ENCODE measurements around the gene UROC1.

UROC1 gene

DNA sequence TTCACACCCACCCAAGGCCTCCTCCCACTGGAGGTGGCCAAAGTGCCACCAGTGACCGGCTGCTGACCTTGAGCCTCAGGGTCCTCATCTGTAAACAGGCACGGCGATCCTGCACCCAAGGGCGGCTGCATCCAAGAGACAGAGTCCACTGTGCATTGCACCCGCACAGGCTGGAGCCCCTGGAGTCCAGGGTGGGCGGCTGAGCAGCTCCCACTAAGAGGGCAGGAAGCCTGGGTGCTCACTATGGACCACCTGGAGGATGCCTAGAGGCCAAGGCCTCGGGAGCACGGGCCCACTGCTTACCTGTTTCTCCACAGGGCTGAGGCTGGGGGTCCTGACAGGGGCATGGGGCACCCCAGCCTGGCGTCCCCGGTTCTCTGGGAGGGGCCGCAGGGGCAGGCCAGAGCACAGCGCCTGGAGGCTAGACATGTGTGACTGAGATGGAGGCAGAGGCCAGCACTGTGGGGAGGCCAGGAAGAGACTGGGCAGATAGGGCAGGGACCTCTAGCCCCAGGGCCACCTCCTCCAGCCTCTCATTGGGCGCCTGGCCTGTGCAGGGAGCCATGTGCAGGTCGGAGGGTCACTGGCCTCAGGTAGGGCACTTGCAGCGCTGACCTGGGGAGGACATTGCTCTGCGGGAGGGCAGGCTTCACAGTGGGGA, at the start of gene UROC1:
TSS of gene UROC1 (minus strand) at position 483 of the 661 bp plus-strand sequence. CDS start at position 429, 54 bp downstream.
- Histone ChIP-seq H3K4me3 (ENCODE audit: low read depth in 1 of 2, low read length in 2 of 2) (no peak within 1 kb of the TSS), H3K27me3 (ENCODE audit: control insufficient read depth in 1 of 2, insufficient read depth in 2 of 2, low read length in 2 of 2) (peaks cover 1 to 6% of the 10 kb centered on the region in 2 donors), H3K9me3 (ENCODE audit: low read length) (no peaks in the 10 kb centered on the region), H3K36me3 (ENCODE audit: insufficient read depth, low read length) (no peaks in the 10 kb centered on the region), H3K27ac (ENCODE audit: low read depth, low read length) (no peak within 1 kb of the TSS), H3K9ac (ENCODE audit: low read length) (no peak within 1 kb of the TSS), H3K4me1 (ENCODE audit: insufficient read depth, low read length) (no peaks in the 10 kb centered on the region)

DNA sequence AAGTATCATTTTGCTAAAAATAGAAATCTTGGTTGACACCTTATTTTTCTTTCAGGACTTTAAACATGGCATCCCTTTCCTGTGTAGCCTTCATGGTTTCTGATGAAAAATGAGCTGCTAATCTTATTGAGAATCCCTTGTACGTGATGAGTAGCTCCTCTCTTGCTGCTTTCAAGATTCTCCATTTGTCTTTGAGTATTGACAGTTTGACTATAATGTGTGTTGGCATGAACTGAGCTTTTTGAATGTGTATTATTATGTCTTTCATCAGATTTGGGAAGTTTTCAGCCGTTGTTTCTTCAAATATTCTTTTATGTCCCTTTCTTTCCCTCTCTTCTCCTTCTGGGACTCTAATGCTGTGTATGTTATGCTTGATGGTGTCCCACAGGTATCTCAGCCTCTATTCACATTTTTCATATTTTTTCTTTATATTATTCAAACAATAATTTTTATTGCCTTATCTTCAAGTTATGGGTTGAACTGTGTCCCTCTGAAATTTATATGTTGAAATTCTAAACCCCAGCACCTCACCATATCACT, 45.2 kb upstream of the UROC1 start:
- H3K27me3 ChIP-seq (ENCODE audit: control insufficient read depth in 1 of 2, insufficient read depth in 2 of 2, low read length in 2 of 2), result peaks cover 0 to 4% of the 10 kb centered on the region in 2 donors
- no peaks in the 10 kb centered on the region for H3K36me3 ChIP-seq (ENCODE audit: insufficient read depth, low read length)
- no peaks in the 10 kb centered on the region for H3K9me3 ChIP-seq (ENCODE audit: low read length)
- H3K4me1 ChIP-seq (ENCODE audit: insufficient read depth, low read length), result no peaks in the 10 kb centered on the region
- H3K27ac ChIP-seq (ENCODE audit: low read depth, low read length), result no peak overlapping the region
- no peak overlapping the region for H3K4me3 ChIP-seq (ENCODE audit: low read depth in 1 of 2, low read length in 2 of 2)
- H3K9ac ChIP-seq (ENCODE audit: low read length), result no peak overlapping the region

DNA sequence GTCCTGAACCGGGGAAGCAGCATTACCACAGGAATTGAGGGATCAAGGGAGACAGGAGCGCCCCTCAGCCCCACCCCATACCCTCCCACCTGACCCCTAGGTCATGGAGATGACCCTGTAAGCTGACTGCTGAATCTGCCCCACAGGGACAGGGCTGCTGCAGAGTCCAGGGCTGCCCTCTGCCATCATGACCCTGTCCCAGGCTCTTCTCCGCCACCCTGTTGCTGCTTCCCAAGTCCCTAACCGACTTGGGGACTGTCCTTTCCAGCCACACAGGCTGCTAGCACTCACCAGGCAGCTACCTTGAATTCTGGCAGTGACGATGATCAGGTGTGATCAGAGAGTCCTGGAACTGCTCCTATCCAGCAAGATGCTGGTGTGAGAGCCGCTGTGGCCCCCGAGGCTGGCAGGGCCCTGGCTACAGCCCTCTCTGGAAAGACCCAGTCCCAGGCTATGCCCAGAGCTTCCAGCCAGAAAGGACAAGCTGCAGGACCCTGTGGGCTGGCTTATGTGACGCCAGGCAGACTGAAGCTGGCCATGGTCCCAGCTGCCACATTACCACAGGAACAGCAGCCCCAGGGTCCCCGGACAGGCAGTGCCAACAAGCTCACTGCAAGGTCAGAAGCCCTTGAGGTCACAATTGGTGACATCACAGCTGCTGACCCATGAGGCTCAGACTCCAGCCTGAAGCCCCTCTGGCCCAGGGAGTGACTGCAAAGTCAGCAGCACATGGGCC, 40.9 kb upstream of the UROC1 start, which contains the start of gene C3orf22:
TSS of gene C3orf22 (minus strand) at position 597 of the 736 bp plus-strand sequence. CDS start 5,542 bp downstream, outside the sequence.
- H3K9me3 ChIP-seq (ENCODE audit: low read length), result no peaks in the 10 kb centered on the region

DNA sequence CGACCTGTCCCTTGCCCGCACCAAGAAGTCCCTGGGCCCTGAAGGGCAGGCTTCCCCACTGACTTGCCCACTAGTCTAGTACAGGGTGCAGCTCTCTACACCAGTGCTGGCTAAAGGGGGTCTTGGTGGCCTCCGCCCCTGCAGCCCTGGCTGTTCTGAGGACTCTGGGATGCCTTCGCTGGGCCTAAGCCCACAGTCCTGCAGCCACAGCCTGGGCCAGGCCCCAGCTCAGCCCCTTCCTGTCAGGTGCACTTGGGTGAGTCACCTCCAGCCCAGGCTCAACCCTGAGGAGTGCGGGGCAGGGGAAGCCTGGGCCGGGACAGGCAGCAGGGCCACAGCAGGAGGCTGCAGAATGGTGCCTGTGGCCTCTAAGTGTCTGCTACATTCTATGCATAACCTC, 40.2 kb upstream of the UROC1 start:
- Histone ChIP-seq H3K4me1 (ENCODE audit: insufficient read depth, low read length) (no peaks in the 10 kb centered on the region), H3K27me3 (ENCODE audit: control insufficient read depth in 1 of 2, insufficient read depth in 2 of 2, low read length in 2 of 2) (peaks cover 0 to 4% of the 10 kb centered on the region in 2 donors), H3K9ac (ENCODE audit: low read length) (no peak overlapping the region), H3K9me3 (ENCODE audit: low read length) (no peaks in the 10 kb centered on the region), H3K36me3 (ENCODE audit: insufficient read depth, low read length) (no peaks in the 10 kb centered on the region), H3K27ac (ENCODE audit: low read depth, low read length) (no peak overlapping the region), H3K4me3 (ENCODE audit: low read depth in 1 of 2, low read length in 2 of 2) (no peak overlapping the region)

More for the DNA sequence above, 40.9 kb upstream of the UROC1 start, which contains the start of gene C3orf22:
- no peak within 1 kb of the TSS for H3K4me3 ChIP-seq (ENCODE audit: low read depth in 1 of 2, low read length in 2 of 2)
- H3K27me3 ChIP-seq (ENCODE audit: control insufficient read depth in 1 of 2, insufficient read depth in 2 of 2, low read length in 2 of 2), result peaks cover 0 to 4% of the 10 kb centered on the region in 2 donors
- H3K4me1 ChIP-seq (ENCODE audit: insufficient read depth, low read length), result no peaks in the 10 kb centered on the region
- no peaks in the 10 kb centered on the region for H3K36me3 ChIP-seq (ENCODE audit: insufficient read depth, low read length)
- no peak within 1 kb of the TSS for H3K9ac ChIP-seq (ENCODE audit: low read length)
- no peak within 1 kb of the TSS for H3K27ac ChIP-seq (ENCODE audit: low read depth, low read length)

DNA sequence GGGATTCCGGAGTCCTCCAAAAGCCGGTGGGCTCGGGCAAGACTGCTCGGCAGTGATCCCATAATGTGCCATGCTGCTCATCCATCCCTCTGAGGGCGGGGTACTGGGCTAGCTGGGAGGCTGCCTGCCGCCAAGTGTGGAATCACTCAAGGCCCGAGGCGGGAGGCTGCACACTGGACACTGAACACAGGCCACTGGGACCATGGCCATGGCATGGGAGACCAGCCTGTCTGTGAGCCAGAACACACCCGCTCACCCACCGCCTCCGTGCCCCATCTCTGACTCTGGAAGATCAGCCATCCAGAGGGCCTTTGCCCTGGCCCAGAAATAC, 39.8 kb upstream of the UROC1 start:
- H3K9ac ChIP-seq (ENCODE audit: low read length), result no peak overlapping the region
- H3K27me3 ChIP-seq (ENCODE audit: control insufficient read depth in 1 of 2, insufficient read depth in 2 of 2, low read length in 2 of 2), result peaks cover 0 to 4% of the 10 kb centered on the region in 2 donors
- no peaks in the 10 kb centered on the region for H3K4me1 ChIP-seq (ENCODE audit: insufficient read depth, low read length)
- H3K4me3 ChIP-seq (ENCODE audit: low read depth in 1 of 2, low read length in 2 of 2), result no peak overlapping the region
- H3K27ac ChIP-seq (ENCODE audit: low read depth, low read length), result no peak overlapping the region
- no peaks in the 10 kb centered on the region for H3K9me3 ChIP-seq (ENCODE audit: low read length)
- no peaks in the 10 kb centered on the region for H3K36me3 ChIP-seq (ENCODE audit: insufficient read depth, low read length)

DNA sequence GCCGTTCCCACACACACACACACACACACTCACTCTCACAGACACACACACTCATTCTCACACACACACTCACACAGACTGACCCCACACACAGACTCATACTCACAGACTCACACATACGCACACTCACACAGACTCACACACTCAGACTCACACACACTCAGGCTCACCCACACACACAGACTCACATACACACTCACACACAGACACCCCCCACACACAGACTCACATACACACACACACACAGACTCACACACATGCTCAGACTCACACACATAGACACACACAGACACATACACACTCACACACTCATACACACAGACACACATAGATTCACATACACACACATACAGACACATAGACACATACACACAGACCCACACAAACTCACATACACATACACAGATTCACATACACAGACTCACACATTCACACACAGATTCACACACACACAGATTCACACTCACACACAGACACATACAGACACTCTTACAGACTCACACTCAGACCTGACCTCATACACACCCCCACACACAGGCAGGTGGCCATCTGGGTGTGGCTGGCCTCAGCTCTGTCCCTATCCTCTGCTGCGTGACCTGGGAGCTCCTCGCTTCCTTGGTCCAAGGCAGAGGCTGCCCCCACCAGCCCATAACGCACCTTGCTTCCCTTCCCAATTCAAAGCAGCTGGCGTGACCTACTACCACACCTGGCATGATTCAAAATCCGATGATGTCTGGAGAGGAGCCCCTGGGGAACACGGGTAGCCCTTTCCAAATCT, 39.3 kb upstream of the UROC1 start:
- Histone ChIP-seq H3K27ac (ENCODE audit: low read depth, low read length) (no peak overlapping the region), H3K27me3 (ENCODE audit: control insufficient read depth in 1 of 2, insufficient read depth in 2 of 2, low read length in 2 of 2) (peaks cover 0 to 4% of the 10 kb centered on the region in 2 donors), H3K4me1 (ENCODE audit: insufficient read depth, low read length) (no peaks in the 10 kb centered on the region), H3K9ac (ENCODE audit: low read length) (no peak overlapping the region), H3K36me3 (ENCODE audit: insufficient read depth, low read length) (no peaks in the 10 kb centered on the region), H3K9me3 (ENCODE audit: low read length) (no peaks in the 10 kb centered on the region), H3K4me3 (ENCODE audit: low read depth in 1 of 2, low read length in 2 of 2) (no peak overlapping the region)

DNA sequence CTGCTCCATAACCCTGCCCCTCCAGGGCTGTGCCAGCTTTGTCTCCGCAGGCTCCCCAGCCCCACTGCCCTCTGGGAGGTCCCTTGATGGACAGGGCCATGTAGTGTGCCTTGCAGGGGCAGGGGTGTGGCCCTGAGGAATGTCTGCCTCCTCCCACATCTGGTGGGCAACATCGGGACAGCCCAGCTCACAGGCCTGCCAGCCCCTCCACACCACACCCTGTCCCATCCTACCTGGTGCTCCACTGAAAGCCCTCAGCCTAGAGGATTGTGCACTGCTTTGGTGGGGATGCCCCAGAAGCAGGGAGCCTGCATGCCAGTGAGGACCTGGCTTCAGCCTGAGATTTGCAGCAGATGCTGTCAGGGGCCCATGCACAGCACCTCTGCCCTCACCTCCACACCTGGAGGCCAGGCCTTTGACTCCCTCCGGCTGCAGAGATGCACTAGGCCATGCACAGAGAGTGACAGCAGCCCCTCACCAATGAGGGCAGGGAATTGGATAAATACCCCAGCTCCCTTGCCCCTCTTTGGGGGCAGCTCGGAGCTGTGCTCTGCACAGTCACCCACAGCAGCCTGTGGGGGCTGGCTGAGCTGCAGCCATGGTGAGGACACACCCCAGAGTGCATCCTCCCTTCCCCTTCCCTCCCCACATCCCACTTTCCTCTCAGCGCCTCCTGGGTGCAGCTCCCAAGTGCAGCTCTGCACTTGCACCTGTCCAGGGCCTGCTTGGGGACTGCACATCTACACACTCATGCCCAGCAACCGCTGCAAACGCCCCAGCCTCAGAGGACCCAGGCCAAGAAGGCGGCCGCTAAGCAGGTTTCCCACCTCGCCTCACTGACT, 38.4 kb upstream of the UROC1 start:
- H3K27me3 ChIP-seq (ENCODE audit: control insufficient read depth in 1 of 2, insufficient read depth in 2 of 2, low read length in 2 of 2), result peaks cover 0 to 4% of the 10 kb centered on the region in 2 donors
- no peak overlapping the region for H3K27ac ChIP-seq (ENCODE audit: low read depth, low read length)
- no peaks in the 10 kb centered on the region for H3K9me3 ChIP-seq (ENCODE audit: low read length)
- no peaks in the 10 kb centered on the region for H3K36me3 ChIP-seq (ENCODE audit: insufficient read depth, low read length)
- H3K9ac ChIP-seq (ENCODE audit: low read length), result no peak overlapping the region
- no peak overlapping the region for H3K4me3 ChIP-seq (ENCODE audit: low read depth in 1 of 2, low read length in 2 of 2)
- H3K4me1 ChIP-seq (ENCODE audit: insufficient read depth, low read length), result no peaks in the 10 kb centered on the region

DNA sequence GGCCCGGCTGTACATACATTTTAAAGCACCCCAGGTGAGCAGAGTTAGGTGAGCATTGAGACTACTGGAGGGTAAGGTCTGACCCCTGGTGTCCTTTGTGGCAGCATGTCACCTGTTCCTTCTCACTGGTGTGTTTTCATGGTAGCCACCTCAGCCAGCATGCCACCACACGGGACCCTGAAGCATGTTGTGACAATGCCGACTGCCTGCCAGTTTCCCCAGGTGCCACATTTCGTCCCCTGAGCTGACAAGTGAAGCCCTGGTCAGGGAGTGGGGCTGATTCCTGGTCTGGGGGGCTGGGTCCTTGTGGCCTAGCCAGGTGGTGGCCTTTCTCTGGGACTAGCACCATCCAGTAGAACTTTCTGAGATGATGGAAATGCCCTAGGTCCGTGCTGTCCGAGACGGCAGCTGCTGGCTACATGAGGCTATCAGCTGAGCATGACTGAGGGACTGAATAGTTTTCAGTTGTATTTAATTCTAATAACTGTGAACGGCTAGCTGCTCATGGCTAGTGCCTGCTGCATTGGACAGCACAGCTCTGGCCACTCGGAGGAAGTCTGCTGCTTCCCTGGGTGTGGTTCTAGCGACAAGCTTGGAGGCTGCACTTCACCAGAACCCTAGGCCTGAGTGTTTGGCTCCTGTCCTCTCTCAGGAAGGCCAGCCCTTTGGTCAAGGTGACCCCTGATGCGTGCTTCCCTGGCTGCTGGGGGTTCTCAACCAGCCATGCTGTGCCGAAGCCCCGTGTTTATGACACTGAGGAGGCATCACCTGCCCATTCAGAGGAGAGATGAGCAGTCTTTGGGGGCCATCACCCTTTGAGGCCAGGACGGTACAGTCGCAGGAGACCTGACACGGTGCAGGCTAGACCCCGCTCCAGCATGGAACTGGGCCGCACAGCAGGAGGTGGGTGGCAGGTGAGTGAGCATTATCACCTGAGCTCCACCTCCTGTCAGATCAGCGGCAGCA, 37.3 kb upstream of the UROC1 start:
- H3K4me1 ChIP-seq (ENCODE audit: insufficient read depth, low read length), result no peaks in the 10 kb centered on the region
- H3K36me3 ChIP-seq (ENCODE audit: insufficient read depth, low read length), result no peaks in the 10 kb centered on the region
- no peak overlapping the region for H3K4me3 ChIP-seq (ENCODE audit: low read depth in 1 of 2, low read length in 2 of 2)
- no peaks in the 10 kb centered on the region for H3K9me3 ChIP-seq (ENCODE audit: low read length)
- no peak overlapping the region for H3K9ac ChIP-seq (ENCODE audit: low read length)
- peaks cover 0 to 8% of the 10 kb centered on the region in 2 donors for H3K27me3 ChIP-seq (ENCODE audit: control insufficient read depth in 1 of 2, insufficient read depth in 2 of 2, low read length in 2 of 2)
- no peak overlapping the region for H3K27ac ChIP-seq (ENCODE audit: low read depth, low read length)

DNA sequence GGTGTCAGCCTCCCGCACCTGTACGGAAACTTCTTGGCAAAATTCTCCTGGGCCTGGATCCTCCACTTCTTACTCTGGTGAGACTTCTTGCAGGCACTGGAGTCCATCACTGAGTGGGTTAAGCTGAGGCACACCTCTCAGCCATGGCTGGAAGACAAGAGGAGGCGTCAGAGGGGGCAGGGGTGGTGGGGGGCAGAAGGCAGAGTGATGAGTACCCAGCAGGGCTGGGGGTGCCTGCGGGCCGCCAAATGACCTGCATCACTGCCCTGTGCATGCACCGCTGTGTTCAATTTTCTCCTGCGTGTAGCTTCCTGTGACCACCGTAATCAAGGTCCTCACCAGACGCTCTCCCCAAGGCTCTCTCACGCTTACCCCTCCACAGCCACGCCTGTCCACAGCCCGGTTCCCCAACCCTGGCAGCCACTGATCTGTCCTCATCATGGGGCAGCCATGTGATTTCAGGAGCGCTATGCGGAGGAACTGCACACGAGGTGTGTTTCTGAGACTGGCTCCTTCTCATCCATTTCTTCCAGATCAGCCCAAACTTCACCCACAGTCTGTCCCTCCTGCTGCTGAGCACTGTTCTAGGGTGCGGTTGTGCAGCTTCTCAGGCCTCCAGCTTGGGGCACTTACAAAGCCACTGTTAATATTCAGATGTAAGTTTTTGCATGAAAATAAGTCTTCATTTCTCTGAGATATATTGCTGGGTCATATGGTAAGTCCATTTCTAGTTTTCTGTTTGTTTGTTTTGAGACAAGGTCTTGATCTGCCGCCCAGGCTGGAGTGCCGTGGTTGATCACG, 35.9 kb upstream of the UROC1 start:
- Histone ChIP-seq H3K9me3 (ENCODE audit: low read length) (no peaks in the 10 kb centered on the region), H3K27ac (ENCODE audit: low read depth, low read length) (no peak overlapping the region), H3K27me3 (ENCODE audit: control insufficient read depth in 1 of 2, insufficient read depth in 2 of 2, low read length in 2 of 2) (peaks cover 0 to 8% of the 10 kb centered on the region in 2 donors), H3K9ac (ENCODE audit: low read length) (no peak overlapping the region), H3K4me3 (ENCODE audit: low read depth in 1 of 2, low read length in 2 of 2) (no peak overlapping the region), H3K36me3 (ENCODE audit: insufficient read depth, low read length) (no peaks in the 10 kb centered on the region), H3K4me1 (ENCODE audit: insufficient read depth, low read length) (no peaks in the 10 kb centered on the region)
